ENCODE data around the gene TTLL12. TPM values are rescaled to one million over a fixed set of nuclear protein-coding genes. Genes with fewer than 3 reads are reported as not detected.

Gene TTLL12
- total and polyA plus RNA-seq, 4 experiments from 2014 or later: 20.8 to 29.6 (median 28.6) TPM

DNA sequence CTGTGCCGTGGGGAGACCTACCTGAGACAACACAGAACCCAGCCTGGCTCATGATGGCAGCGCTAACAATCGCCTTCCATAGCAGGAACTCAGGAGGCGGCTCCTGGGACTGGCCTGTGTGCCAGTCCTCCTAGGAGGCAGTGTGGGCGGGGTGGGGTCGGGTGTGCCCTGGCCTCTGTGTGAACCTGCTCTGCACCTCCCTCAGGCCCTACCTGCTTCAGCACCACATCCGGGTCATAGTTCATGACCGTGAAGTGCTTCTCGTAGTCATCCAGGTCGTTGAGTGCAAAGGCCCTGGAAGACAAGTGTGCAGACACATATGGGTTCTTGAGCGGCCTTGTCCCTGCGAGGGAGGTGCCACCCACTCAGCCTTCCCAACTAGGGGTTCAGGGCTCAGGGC is 15.3 kb downstream of the TTLL12 start:
- Mint-ChIP-seq H3K27me3 (no peaks in the 10 kb centered on the region), H3K36me3 (peaks cover 9 to 29% of the 10 kb centered on the region in 2 donors)
- intact Hi-C loops (cut with micrococcal nuclease): no loop called here

DNA sequence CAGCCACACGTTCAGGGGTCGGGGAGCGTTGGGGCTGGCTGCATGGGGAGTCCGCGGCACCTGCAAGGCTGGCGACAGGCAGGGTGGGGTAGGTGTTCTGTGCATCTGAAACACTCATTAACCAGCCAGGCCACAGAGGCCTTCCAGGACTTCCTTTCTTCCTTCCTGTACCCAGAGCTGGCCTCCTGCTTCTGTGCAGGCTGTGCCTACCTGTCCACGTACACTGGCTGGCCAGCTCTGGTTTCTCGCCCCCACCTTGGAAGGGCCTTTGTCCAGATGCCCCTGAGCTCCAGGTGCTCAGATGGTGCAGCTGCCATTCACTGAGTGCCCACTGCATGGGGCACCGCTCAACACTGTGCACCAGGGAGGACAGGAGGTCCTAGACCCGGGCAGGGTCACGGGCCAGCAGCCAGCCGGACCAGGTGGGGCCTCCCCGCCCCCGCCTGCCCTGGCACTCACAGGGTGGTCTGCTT is 15.9 kb downstream of the TTLL12 start:
- DNase-seq: no peak
- Mint-ChIP-seq H3K4me1 (peaks cover 0 to 4% (median 2%) of the 10 kb centered on the region in 4 donors), H3K9me3 (no peaks in the 10 kb centered on the region), H3K27ac (peak overlapping the region in 2 of 7 donors; percentile 61 to 62), H3K27me3 (no peaks in the 10 kb centered on the region), H3K4me3 (no peak overlapping the region), H3K36me3 (peaks cover 9 to 30% of the 10 kb centered on the region in 2 donors)
- ChIA-PET CTCF (ENCODE audit: partially characterized antibody) (no interaction called here), POLR2A (ENCODE audit: partially characterized antibody) (no interaction called here)
- Histone ChIP-seq H3K9me3 (ENCODE audit: control insufficient read depth in 1 of 2, low read length in 2 of 2) (no peaks in the 10 kb centered on the region), H3K4me1 (ENCODE audit: insufficient read depth, low read length) (no peaks in the 10 kb centered on the region), H3K4me3 (ENCODE audit: low read length in 2 of 2) (no peak overlapping the region), H3K27me3 (ENCODE audit: insufficient read depth, low read length) (no peaks in the 10 kb centered on the region), H3K27ac (ENCODE audit: low read depth, low read length) (no peak overlapping the region), H3K36me3 (ENCODE audit: insufficient read depth, low read length) (peaks cover 3% of the 10 kb centered on the region)
- intact Hi-C loops (cut with micrococcal nuclease): no loop called here

More for the DNA sequence above, 15.3 kb downstream of the TTLL12 start:
- Histone ChIP-seq H3K36me3 (ENCODE audit: insufficient read depth, low read length) (peaks cover 3% of the 10 kb centered on the region), H3K27ac (ENCODE audit: low read depth, low read length) (no peak overlapping the region), H3K9me3 (ENCODE audit: control insufficient read depth in 1 of 2, low read length in 2 of 2) (no peaks in the 10 kb centered on the region), H3K27me3 (ENCODE audit: insufficient read depth, low read length) (no peaks in the 10 kb centered on the region), H3K4me3 (ENCODE audit: low read length in 2 of 2) (no peak overlapping the region), H3K4me1 (ENCODE audit: insufficient read depth, low read length) (no peaks in the 10 kb centered on the region)
- CTCF ChIA-PET (ENCODE audit: partially characterized antibody): no interaction called here
- no peaks in the 10 kb centered on the region for H3K9me3 Mint-ChIP-seq
- peaks cover 0 to 4% (median 2%) of the 10 kb centered on the region in 4 donors for H3K4me1 Mint-ChIP-seq
- POLR2A ChIA-PET (ENCODE audit: partially characterized antibody): interaction anchor here (1.0 kb wide), 1 partner anchor 19 kb away, joined by 3 read pairs; no protein-coding TSS in a partner anchor
- DNase-seq: no peak
- H3K4me3 Mint-ChIP-seq: no peak overlapping the region
- no peak overlapping the region for H3K27ac Mint-ChIP-seq

DNA sequence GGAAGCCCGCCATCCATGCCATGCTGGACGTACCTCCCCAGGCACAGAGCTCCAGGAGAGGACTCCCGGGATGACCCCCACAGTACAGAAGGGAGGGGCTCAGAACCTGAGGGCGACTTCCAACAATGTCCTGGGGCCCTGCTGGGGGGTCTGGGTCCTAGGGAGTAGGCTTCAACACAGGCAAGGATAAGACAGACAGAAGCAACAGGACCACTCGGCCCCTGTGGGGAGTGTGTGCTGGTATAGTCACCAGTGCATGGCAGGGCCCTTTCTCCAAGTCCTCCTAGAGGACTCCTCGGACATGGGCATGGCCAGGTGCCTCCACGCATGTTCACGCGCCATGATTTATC is 16.8 kb downstream of the TTLL12 start:
- peaks cover 9 to 30% of the 10 kb centered on the region in 2 donors for H3K36me3 Mint-ChIP-seq
- peak overlapping the region in 1 of 7 donors; percentile 61 for H3K27ac Mint-ChIP-seq

GRCh38 chr22:43169310-43170130 is 17.4 kb downstream of the TTLL12 start:
- no peak for DNase-seq
- ChIA-PET POLR2A (ENCODE audit: partially characterized antibody) (no interaction called here), CTCF (ENCODE audit: partially characterized antibody) (no interaction called here)
- Mint-ChIP-seq H3K4me1 (peaks cover 0 to 4% (median 2%) of the 10 kb centered on the region in 4 donors), H3K27me3 (no peaks in the 10 kb centered on the region), H3K27ac (no peak overlapping the region), H3K9me3 (no peaks in the 10 kb centered on the region), H3K4me3 (no peak overlapping the region), H3K36me3 (peaks cover 9 to 30% of the 10 kb centered on the region in 2 donors)
- no peak overlapping the region for H3K27ac ChIP-seq (ENCODE audit: low read depth, low read length)
- no peaks in the 10 kb centered on the region for H3K27me3 ChIP-seq (ENCODE audit: insufficient read depth, low read length)
- H3K9me3 ChIP-seq (ENCODE audit: control insufficient read depth in 1 of 2, low read length in 2 of 2): no peaks in the 10 kb centered on the region
- no peak overlapping the region for H3K4me3 ChIP-seq (ENCODE audit: low read length in 2 of 2)
- intact Hi-C loops (cut with micrococcal nuclease): no loop called here
- no peaks in the 10 kb centered on the region for H3K36me3 ChIP-seq (ENCODE audit: insufficient read depth, low read length)
- no peaks in the 10 kb centered on the region for H3K4me1 ChIP-seq (ENCODE audit: insufficient read depth, low read length)

More for the DNA sequence above, 16.8 kb downstream of the TTLL12 start:
- peaks cover under 1% of the 10 kb centered on the region for H3K36me3 ChIP-seq (ENCODE audit: insufficient read depth, low read length)
- H3K27ac ChIP-seq (ENCODE audit: low read depth, low read length): no peak overlapping the region
- ChIA-PET CTCF (ENCODE audit: partially characterized antibody) (no interaction called here), POLR2A (ENCODE audit: partially characterized antibody) (no interaction called here)
- H3K4me1 ChIP-seq (ENCODE audit: insufficient read depth, low read length): no peaks in the 10 kb centered on the region
- no peaks in the 10 kb centered on the region for H3K27me3 Mint-ChIP-seq
- H3K9me3 Mint-ChIP-seq: no peaks in the 10 kb centered on the region
- intact Hi-C loops (cut with micrococcal nuclease): no loop called here
- H3K4me3 ChIP-seq (ENCODE audit: low read length in 2 of 2): no peak overlapping the region
- DNase-seq: no peak
- H3K4me3 Mint-ChIP-seq: no peak overlapping the region
- no peaks in the 10 kb centered on the region for H3K9me3 ChIP-seq (ENCODE audit: control insufficient read depth in 1 of 2, low read length in 2 of 2)
- peaks cover 0 to 4% (median 2%) of the 10 kb centered on the region in 4 donors for H3K4me1 Mint-ChIP-seq
- no peaks in the 10 kb centered on the region for H3K27me3 ChIP-seq (ENCODE audit: insufficient read depth, low read length)

- Histone ChIP-seq H3K4me3 (ENCODE audit: low read length in 2 of 2) (no peak overlapping the region), H3K27me3 (ENCODE audit: insufficient read depth, low read length) (no peaks in the 10 kb centered on the region), H3K9me3 (ENCODE audit: control insufficient read depth in 1 of 2, low read length in 2 of 2) (no peaks in the 10 kb centered on the region), H3K4me1 (ENCODE audit: insufficient read depth, low read length) (no peaks in the 10 kb centered on the region), H3K36me3 (ENCODE audit: insufficient read depth, low read length) (no peaks in the 10 kb centered on the region), H3K27ac (ENCODE audit: low read depth, low read length) (no peak overlapping the region)
- Mint-ChIP-seq H3K27ac (peak overlapping the region in 1 of 7 donors; percentile 17), H3K4me3 (no peak overlapping the region), H3K4me1 (peaks cover 0 to 9% (median 4%) of the 10 kb centered on the region in 4 donors), H3K9me3 (no peaks in the 10 kb centered on the region), H3K36me3 (peaks cover 9 to 33% of the 10 kb centered on the region in 2 donors), H3K27me3 (no peaks in the 10 kb centered on the region)
- ChIA-PET CTCF (ENCODE audit: partially characterized antibody) (no interaction called here), POLR2A (ENCODE audit: partially characterized antibody) (no interaction called here)
- intact Hi-C loops (cut with micrococcal nuclease): no loop called here
- no peak for DNase-seq
Measured at GRCh38 chr22:43168471-43169309, 18.2 kb downstream of the TTLL12 start.

- Mint-ChIP-seq H3K9me3 (no peaks in the 10 kb centered on the region), H3K27me3 (no peaks in the 10 kb centered on the region), H3K36me3 (peaks cover 3 to 25% of the 10 kb centered on the region in 2 donors), H3K27ac (no peak overlapping the region), H3K4me1 (peaks cover 0 to 9% (median 3%) of the 10 kb centered on the region in 4 donors), H3K4me3 (no peak overlapping the region)
- H3K9me3 ChIP-seq (ENCODE audit: control insufficient read depth in 1 of 2, low read length in 2 of 2): no peaks in the 10 kb centered on the region
- ChIA-PET CTCF (ENCODE audit: partially characterized antibody) (no interaction called here), POLR2A (ENCODE audit: partially characterized antibody) (no interaction called here)
- H3K27ac ChIP-seq (ENCODE audit: low read depth, low read length): no peak overlapping the region
- H3K36me3 ChIP-seq (ENCODE audit: insufficient read depth, low read length): no peaks in the 10 kb centered on the region
- no peaks in the 10 kb centered on the region for H3K27me3 ChIP-seq (ENCODE audit: insufficient read depth, low read length)
- no peak overlapping the region for H3K4me3 ChIP-seq (ENCODE audit: low read length in 2 of 2)
- intact Hi-C loops (cut with micrococcal nuclease): no loop called here
- no peak for DNase-seq
- no peaks in the 10 kb centered on the region for H3K4me1 ChIP-seq (ENCODE audit: insufficient read depth, low read length)
Measured at GRCh38 chr22:43167001-43167589, 19.8 kb downstream of the TTLL12 start.

Data from CD4-positive, alpha-beta memory T cell (primary cell).